ENCODE results near the gene DFFB.

- no peak for TF ChIP-seq CTCF (IDR thresholded peaks at IDR 0.05)
- no peak for TF ChIP-seq POLR2A (IDR thresholded peaks at IDR 0.05)
These were observed 68.0 kb downstream of the DFFB start for GRCh38 chr1:3925256-3925655.
